Epithelial cell of esophagus (primary cell): ENCODE measurements around the gene APLP2.

ENCODE experiments used
- DNase-seq: peaks from one replicate; pipeline ENCODE4 v3.0.0; 2010; ENCODE audit warnings: low read depth
- H3K4me3 ChIP-seq: 2 replicates; pipeline ENCODE4 v1.5.1; 2011; ENCODE audit warnings: mild to moderate bottlenecking, low read length, control low read depth
- TF ChIP-seq, protein P1 (sequence below): IDR thresholded peaks from 2 replicates; pipeline ENCODE4 v1.5.1; 2011; ENCODE audit warnings: low read depth, mild to moderate bottlenecking, low read length, control low read depth, inconsistent platforms; ENCODE audit not compliant: insufficient read depth; ENCODE audit errors: missing control alignments

Gene APLP2

DNA sequence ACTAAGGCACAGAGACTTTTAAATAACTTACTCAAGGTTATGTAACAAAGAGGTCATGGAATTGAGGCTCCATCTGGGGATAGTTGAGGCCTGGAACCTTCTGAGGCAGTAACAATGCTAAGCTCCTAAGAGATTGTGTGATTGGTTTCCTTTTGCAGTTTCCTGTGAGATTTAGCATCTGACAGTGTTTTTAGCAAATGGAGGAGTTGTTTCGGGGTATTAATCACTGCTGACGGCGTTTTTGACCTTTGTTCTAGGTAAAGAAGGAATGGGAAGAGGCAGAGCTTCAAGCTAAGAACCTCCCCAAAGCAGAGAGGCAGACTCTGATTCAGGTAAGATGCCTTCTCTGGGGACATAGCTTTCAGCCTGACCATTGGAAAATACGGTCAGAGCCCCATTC lies 57.8 kb downstream of the APLP2 start:
- no peak for DNase-seq
- no peak overlapping the region for H3K4me3 ChIP-seq
- TF ChIP-seq, protein P1, sequence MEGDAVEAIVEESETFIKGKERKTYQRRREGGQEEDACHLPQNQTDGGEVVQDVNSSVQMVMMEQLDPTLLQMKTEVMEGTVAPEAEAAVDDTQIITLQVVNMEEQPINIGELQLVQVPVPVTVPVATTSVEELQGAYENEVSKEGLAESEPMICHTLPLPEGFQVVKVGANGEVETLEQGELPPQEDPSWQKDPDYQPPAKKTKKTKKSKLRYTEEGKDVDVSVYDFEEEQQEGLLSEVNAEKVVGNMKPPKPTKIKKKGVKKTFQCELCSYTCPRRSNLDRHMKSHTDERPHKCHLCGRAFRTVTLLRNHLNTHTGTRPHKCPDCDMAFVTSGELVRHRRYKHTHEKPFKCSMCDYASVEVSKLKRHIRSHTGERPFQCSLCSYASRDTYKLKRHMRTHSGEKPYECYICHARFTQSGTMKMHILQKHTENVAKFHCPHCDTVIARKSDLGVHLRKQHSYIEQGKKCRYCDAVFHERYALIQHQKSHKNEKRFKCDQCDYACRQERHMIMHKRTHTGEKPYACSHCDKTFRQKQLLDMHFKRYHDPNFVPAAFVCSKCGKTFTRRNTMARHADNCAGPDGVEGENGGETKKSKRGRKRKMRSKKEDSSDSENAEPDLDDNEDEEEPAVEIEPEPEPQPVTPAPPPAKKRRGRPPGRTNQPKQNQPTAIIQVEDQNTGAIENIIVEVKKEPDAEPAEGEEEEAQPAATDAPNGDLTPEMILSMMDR: no peak

- no peak for DNase-seq
- H3K4me3 ChIP-seq: no peak overlapping the region
- TF ChIP-seq, protein P1: no peak
These were observed 58.9 kb downstream of the APLP2 start for GRCh38 chr11:130128626-130129025.

DNA sequence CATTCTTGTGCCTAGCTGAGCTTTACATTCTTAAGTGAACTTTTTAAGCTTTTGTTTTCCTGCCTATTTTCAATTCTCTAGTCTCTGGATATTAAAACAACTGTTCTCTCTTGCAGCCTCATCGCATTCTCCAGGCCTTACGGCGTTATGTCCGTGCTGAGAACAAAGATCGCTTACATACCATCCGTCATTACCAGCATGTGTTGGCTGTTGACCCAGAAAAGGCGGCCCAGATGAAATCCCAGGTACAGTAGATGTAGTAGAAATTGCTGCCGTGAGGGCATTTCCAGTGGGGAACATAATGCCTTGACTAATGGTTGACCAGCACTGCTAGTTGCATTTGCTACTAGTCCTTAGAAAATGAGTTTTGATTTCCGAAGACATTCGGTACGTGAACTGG lies 60.2 kb downstream of the APLP2 start:
- H3K4me3 ChIP-seq: no peak overlapping the region
- no peak for DNase-seq
- TF ChIP-seq, protein P1: no peak

DNA sequence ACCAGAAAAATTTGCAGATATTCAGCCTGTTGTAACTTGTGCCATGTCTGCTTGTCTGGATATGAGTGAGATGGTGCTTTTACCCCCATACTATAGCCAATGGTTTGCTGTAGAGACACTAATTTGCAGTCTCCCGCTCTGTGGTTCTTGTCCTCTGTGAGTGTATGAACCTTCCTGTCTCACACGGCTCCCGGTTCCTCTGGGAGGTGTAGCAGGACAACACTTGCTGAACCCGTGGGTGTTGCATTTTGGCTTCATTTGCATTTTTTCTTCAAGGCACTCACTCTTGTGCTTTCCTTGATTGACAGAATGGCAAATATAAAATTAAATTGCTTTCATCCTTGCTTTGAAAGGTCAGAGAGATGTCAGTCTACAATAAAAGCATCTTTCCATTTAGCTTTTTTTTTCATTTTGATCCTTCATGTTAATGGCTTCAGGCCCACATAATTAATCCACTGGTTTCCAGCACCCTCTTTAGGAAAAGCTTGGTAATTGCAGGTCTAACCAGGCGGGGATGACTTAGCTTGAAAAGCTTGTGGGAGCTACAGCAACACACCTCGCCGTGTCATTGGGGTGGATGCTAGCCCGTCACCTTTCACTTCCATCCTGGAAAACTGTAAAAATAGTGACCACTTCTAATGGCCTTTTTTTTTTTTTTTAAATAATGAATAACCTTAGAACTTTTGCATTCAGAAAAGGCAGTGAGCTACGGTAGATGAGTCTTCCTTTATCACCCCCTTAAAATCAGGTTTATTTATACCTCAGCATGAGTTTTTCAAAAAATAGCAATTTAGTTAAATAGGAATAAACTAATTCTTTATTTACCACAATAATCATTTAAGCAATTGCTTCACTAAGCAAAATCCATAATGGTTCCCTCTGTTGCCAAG lies 62.5 kb downstream of the APLP2 start:
- peak; percentile 78 for DNase-seq
- H3K4me3 ChIP-seq: no peak overlapping the region
- TF ChIP-seq, protein P1: peak; percentile 86

GRCh38 chr11:130133716-130134115 lies 64.0 kb downstream of the APLP2 start:
- H3K4me3 ChIP-seq: no peak overlapping the region
- DNase-seq: no peak

GRCh38 chr11:130136107-130136506 lies 66.4 kb downstream of the APLP2 start:
- no peak for DNase-seq
- TF ChIP-seq, protein P1: no peak
- no peak overlapping the region for H3K4me3 ChIP-seq

More at GRCh38 chr11:130133716-130134115, 64.0 kb downstream of the APLP2 start:
- TF ChIP-seq, protein P1: no peak

GRCh38 chr11:130137999-130138398 lies 68.3 kb downstream of the APLP2 start:
- TF ChIP-seq, protein P1: no peak
- no peak for DNase-seq
- no peak overlapping the region for H3K4me3 ChIP-seq
